ENCODE measurements around the gene KRTAP10-2.

KRTAP10-2 gene

GRCh38 chr21:44589094-44589493 is 37.8 kb upstream of the KRTAP10-2 start:
- no peak overlapping the region for H3K27ac ChIP-seq (ENCODE audit: poor library complexity, severe bottlenecking)
- H3K36me3 ChIP-seq (ENCODE audit: low read depth): no peaks in the 10 kb centered on the region
- no peak for DNase-seq (ENCODE audit: low spot score)
- H3K9me3 ChIP-seq (ENCODE audit: severe bottlenecking): no peaks in the 10 kb centered on the region
- no peak for ATAC-seq (ENCODE audit: low read depth)
- peaks cover 11% of the 10 kb centered on the region for H3K27me3 ChIP-seq (ENCODE audit: insufficient read depth, poor library complexity, severe bottlenecking)
- no peaks in the 10 kb centered on the region for H3K4me1 ChIP-seq (ENCODE audit: insufficient read depth, poor library complexity, severe bottlenecking)
- TF ChIP-seq, protein P1, sequence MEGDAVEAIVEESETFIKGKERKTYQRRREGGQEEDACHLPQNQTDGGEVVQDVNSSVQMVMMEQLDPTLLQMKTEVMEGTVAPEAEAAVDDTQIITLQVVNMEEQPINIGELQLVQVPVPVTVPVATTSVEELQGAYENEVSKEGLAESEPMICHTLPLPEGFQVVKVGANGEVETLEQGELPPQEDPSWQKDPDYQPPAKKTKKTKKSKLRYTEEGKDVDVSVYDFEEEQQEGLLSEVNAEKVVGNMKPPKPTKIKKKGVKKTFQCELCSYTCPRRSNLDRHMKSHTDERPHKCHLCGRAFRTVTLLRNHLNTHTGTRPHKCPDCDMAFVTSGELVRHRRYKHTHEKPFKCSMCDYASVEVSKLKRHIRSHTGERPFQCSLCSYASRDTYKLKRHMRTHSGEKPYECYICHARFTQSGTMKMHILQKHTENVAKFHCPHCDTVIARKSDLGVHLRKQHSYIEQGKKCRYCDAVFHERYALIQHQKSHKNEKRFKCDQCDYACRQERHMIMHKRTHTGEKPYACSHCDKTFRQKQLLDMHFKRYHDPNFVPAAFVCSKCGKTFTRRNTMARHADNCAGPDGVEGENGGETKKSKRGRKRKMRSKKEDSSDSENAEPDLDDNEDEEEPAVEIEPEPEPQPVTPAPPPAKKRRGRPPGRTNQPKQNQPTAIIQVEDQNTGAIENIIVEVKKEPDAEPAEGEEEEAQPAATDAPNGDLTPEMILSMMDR (IDR thresholded peaks at IDR 0.05; ENCODE audit: poor library complexity, severe bottlenecking): no peak
- no peak overlapping the region for H3K4me3 ChIP-seq (ENCODE audit: severe bottlenecking)

GRCh38 chr21:44585892-44586291 is 34.6 kb upstream of the KRTAP10-2 start:
- H3K4me1 ChIP-seq (ENCODE audit: insufficient read depth, poor library complexity, severe bottlenecking): no peaks in the 10 kb centered on the region
- no peak overlapping the region for H3K4me3 ChIP-seq (ENCODE audit: severe bottlenecking)
- TF ChIP-seq, protein P1 (IDR thresholded peaks at IDR 0.05; ENCODE audit: poor library complexity, severe bottlenecking): no peak
- peaks cover 9% of the 10 kb centered on the region for H3K9me3 ChIP-seq (ENCODE audit: severe bottlenecking)
- no peak for ATAC-seq (ENCODE audit: low read depth)
- DNase-seq (ENCODE audit: low spot score): no peak
- H3K36me3 ChIP-seq (ENCODE audit: low read depth): no peaks in the 10 kb centered on the region
- H3K27ac ChIP-seq (ENCODE audit: poor library complexity, severe bottlenecking): no peak overlapping the region
- peaks cover 11% of the 10 kb centered on the region for H3K27me3 ChIP-seq (ENCODE audit: insufficient read depth, poor library complexity, severe bottlenecking)

GRCh38 chr21:44583800-44584147 is 32.5 kb upstream of the KRTAP10-2 start:
- TF ChIP-seq, protein P1 (IDR thresholded peaks at IDR 0.05; ENCODE audit: poor library complexity, severe bottlenecking): no peak
- no peak overlapping the region for H3K27ac ChIP-seq (ENCODE audit: poor library complexity, severe bottlenecking)
- no peaks in the 10 kb centered on the region for H3K36me3 ChIP-seq (ENCODE audit: low read depth)
- no peak overlapping the region for H3K4me3 ChIP-seq (ENCODE audit: severe bottlenecking)
- H3K9me3 ChIP-seq (ENCODE audit: severe bottlenecking): peaks cover 10% of the 10 kb centered on the region
- ATAC-seq (ENCODE audit: low read depth) (no peak), DNase-seq (ENCODE audit: low spot score) (no peak)
- H3K4me1 ChIP-seq (ENCODE audit: insufficient read depth, poor library complexity, severe bottlenecking): no peaks in the 10 kb centered on the region
- H3K27me3 ChIP-seq (ENCODE audit: insufficient read depth, poor library complexity, severe bottlenecking): peaks cover 11% of the 10 kb centered on the region

DNA sequence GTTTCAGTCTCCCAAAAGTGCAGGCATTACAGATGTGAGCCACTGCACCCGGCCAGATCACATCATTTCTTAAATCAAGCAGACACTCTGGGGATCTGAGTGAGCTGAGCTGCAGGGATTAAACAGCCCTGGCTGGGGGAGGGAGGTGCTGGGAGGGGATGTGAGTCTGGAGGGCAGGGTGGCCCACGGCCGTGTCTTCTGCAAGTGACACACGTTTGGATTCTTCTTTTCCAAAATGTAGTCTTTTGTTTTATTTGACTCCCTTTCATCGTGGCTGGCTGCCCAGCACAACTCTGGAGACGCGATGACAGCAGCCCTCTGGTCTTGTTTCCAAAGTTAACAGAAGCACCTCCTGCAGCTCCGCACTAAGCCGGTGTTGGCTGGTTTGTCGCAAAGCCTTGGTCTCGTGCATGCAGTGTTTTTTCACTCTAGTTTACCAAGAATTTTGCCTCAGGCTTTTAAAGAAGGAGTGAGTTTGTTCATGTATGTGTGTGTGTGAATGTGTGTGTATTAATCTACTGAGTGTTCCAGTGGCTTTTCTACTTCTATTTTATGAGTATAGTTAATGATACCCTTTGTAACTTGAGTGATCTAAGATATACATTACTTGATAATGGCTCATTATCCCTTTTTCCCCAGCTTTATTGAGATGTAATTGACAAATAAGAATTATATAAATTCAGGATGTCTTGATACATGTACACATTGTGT is 31.9 kb upstream of the KRTAP10-2 start:
- ATAC-seq (ENCODE audit: low read depth): no peak
- H3K4me1 ChIP-seq (ENCODE audit: insufficient read depth, poor library complexity, severe bottlenecking): no peaks in the 10 kb centered on the region
- no peak overlapping the region for H3K27ac ChIP-seq (ENCODE audit: poor library complexity, severe bottlenecking)
- H3K9me3 ChIP-seq (ENCODE audit: severe bottlenecking): peaks cover 10% of the 10 kb centered on the region
- no peaks in the 10 kb centered on the region for H3K36me3 ChIP-seq (ENCODE audit: low read depth)
- no peak for DNase-seq (ENCODE audit: low spot score)
- H3K27me3 ChIP-seq (ENCODE audit: insufficient read depth, poor library complexity, severe bottlenecking): peaks cover 11% of the 10 kb centered on the region
- TF ChIP-seq, protein P1 (IDR thresholded peaks at IDR 0.05; ENCODE audit: poor library complexity, severe bottlenecking): no peak
- H3K4me3 ChIP-seq (ENCODE audit: severe bottlenecking): no peak overlapping the region

DNA sequence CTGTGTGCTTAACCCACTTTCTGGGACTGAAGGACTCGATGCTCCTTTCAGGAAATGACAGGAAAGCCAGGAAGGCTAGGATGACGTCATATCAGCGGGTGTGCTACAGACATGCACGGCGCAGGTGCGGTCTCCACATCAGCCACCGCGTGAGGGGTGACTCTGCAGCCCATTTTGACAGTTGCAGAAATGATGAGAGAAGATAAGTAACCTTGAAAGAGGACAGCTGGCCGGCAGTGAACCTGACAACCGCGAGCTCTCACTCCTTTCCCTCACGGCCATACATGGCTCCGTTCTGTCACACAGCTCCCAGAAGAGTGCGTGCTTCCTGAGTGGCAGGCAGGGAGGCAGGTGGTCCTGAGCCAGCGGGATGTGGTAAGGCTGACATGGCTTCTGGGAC is 30.8 kb upstream of the KRTAP10-2 start:
- H3K9me3 ChIP-seq (ENCODE audit: severe bottlenecking): peaks cover 10% of the 10 kb centered on the region
- TF ChIP-seq, protein P1 (IDR thresholded peaks at IDR 0.05; ENCODE audit: poor library complexity, severe bottlenecking): no peak
- DNase-seq (ENCODE audit: low spot score): no peak
- H3K27ac ChIP-seq (ENCODE audit: poor library complexity, severe bottlenecking): no peak overlapping the region
- ATAC-seq (ENCODE audit: low read depth): no peak
- H3K4me1 ChIP-seq (ENCODE audit: insufficient read depth, poor library complexity, severe bottlenecking): no peaks in the 10 kb centered on the region
- H3K36me3 ChIP-seq (ENCODE audit: low read depth): no peaks in the 10 kb centered on the region
- H3K4me3 ChIP-seq (ENCODE audit: severe bottlenecking): no peak overlapping the region
- peaks cover 11% of the 10 kb centered on the region for H3K27me3 ChIP-seq (ENCODE audit: insufficient read depth, poor library complexity, severe bottlenecking)

Measured in RWPE2 (cell line).